ENCODE results near the gene UGT1A4. TPM values are rescaled to one million over a fixed set of nuclear protein-coding genes. Genes with fewer than 3 reads are reported as not detected.

UGT1A4 gene
- total RNA-seq, 2 experiments from 2014 or later = not detected

DNA sequence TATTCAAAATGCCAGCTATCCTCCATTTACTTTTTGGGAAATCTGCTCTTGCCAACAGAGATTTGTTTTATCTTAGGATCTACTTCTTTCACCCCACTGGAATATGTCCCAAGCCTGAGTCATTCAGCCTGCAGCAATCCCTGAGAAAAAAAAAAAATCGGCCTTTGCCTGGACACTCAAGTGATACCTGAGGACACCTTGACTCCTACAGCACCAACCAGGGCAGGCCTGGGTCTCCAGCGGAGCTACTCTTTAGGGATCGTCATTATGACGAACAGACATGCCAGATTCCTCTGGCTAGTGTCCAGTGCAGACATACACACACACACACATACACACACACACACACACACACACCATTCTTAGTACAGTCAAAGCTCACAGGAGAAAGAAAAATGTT lies 28.1 kb upstream of the UGT1A4 start:
- intact Hi-C loops (cut with DNase I, micrococcal nuclease) = no loop called here
- H3K9me3 ChIP-seq (ENCODE audit: control insufficient read depth in 1 of 2, insufficient read depth in 1 of 2, low read length in 2 of 2) = peaks cover 0 to 4% of the 10 kb centered on the region in 2 experiments

DNA sequence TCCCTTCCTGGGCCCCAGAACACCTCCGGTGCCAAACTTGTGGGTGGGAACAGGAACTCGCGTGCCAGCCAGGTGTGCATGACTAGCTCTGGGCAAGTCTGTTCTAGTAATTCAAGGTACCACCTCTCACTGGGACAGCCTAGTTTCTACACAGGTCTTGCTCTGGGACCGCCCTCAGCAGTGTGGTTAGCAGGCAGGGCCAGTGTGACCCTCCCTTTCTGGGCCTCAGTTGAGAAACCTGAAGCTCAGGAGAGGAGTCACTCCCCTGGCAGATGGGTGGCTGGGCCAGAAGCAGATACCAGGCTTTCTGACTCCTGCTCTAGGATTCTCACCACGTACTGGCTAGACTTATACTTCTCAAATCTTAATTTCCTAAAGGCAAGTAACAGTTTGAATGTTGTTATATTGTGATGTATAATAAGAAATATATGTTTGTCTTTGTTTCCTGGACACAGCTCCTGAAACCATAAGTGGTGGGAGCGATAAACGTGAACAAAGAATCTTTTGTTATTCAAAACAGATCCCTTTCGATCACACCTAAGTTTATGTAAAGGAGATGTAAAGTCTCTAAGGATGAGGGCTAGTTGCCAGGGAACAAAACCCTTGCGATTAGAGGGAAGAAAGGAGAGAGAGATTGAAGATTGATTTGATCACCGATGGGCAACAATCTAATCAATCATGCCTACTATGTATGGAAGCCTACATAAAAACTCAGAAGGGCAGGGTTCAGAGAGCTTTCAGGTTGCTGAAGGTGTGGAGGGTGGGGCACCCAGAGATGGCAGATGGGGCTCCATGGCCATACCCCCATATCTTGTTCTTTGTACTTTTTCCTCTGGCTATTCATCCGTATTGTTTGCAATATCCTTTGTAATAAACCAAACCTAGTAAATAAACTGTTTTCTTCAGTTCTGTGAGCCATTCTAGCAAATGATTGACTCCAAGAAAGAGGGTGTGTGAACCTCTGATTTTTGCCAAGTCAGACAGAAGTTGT lies 26.8 kb upstream of the UGT1A4 start:
- Mint-ChIP-seq H3K9me3 (no peaks in the 10 kb centered on the region), H3K36me3 (ENCODE audit: low read depth) (no peaks in the 10 kb centered on the region), H3K27ac (no peak overlapping the region), H3K4me3 (no peak overlapping the region), H3K27me3 (peaks cover 6% of the 10 kb centered on the region), H3K4me1 (ENCODE audit: low read depth) (no peaks in the 10 kb centered on the region)
- TF ChIP-seq, protein P1, sequence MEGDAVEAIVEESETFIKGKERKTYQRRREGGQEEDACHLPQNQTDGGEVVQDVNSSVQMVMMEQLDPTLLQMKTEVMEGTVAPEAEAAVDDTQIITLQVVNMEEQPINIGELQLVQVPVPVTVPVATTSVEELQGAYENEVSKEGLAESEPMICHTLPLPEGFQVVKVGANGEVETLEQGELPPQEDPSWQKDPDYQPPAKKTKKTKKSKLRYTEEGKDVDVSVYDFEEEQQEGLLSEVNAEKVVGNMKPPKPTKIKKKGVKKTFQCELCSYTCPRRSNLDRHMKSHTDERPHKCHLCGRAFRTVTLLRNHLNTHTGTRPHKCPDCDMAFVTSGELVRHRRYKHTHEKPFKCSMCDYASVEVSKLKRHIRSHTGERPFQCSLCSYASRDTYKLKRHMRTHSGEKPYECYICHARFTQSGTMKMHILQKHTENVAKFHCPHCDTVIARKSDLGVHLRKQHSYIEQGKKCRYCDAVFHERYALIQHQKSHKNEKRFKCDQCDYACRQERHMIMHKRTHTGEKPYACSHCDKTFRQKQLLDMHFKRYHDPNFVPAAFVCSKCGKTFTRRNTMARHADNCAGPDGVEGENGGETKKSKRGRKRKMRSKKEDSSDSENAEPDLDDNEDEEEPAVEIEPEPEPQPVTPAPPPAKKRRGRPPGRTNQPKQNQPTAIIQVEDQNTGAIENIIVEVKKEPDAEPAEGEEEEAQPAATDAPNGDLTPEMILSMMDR (IDR thresholded peaks at IDR 0.05) = no peak
- no peaks in the 10 kb centered on the region for H3K36me3 ChIP-seq (ENCODE audit: insufficient read depth, low read length)
- H3K27me3 ChIP-seq (ENCODE audit: control insufficient read depth in 1 of 2, insufficient read depth in 2 of 2, low read length in 2 of 2) = peaks cover 2 to 7% of the 10 kb centered on the region in 2 experiments
- ChIA-PET CTCF (no interaction called here), POLR2A (no interaction called here)
- H3K4me1 ChIP-seq (ENCODE audit: insufficient read depth, low read length) = no peaks in the 10 kb centered on the region
- intact Hi-C loops (cut with DNase I, micrococcal nuclease) = no loop called here
- DNase-seq = no peak
- H3K4me3 ChIP-seq (ENCODE audit: low read length) = no peak overlapping the region
- H3K27ac ChIP-seq (ENCODE audit: low read depth in 1 of 2, low read length in 2 of 2) = no peak overlapping the region
- H3K9me3 ChIP-seq (ENCODE audit: control insufficient read depth in 1 of 2, insufficient read depth in 1 of 2, low read length in 2 of 2) = peaks cover 0 to 4% of the 10 kb centered on the region in 2 experiments
- no peak for ATAC-seq (ENCODE audit: poor library complexity)

More for the DNA sequence above, 28.1 kb upstream of the UGT1A4 start:
- H3K36me3 ChIP-seq (ENCODE audit: insufficient read depth, low read length) = no peaks in the 10 kb centered on the region
- ChIA-PET CTCF (no interaction called here), POLR2A (no interaction called here)
- ATAC-seq (ENCODE audit: poor library complexity) = no peak
- no peak overlapping the region for H3K27ac Mint-ChIP-seq
- H3K36me3 Mint-ChIP-seq (ENCODE audit: low read depth) = no peaks in the 10 kb centered on the region
- H3K4me1 ChIP-seq (ENCODE audit: insufficient read depth, low read length) = no peaks in the 10 kb centered on the region
- H3K9me3 Mint-ChIP-seq = no peaks in the 10 kb centered on the region
- peaks cover 2 to 7% of the 10 kb centered on the region in 2 experiments for H3K27me3 ChIP-seq (ENCODE audit: control insufficient read depth in 1 of 2, insufficient read depth in 2 of 2, low read length in 2 of 2)
- no peaks in the 10 kb centered on the region for H3K4me1 Mint-ChIP-seq (ENCODE audit: low read depth)
- no peak overlapping the region for H3K4me3 Mint-ChIP-seq
- TF ChIP-seq, protein P1 (IDR thresholded peaks at IDR 0.05) = no peak
- H3K27ac ChIP-seq (ENCODE audit: low read depth in 1 of 2, low read length in 2 of 2) = no peak overlapping the region
- peaks cover 11% of the 10 kb centered on the region for H3K27me3 Mint-ChIP-seq
- no peak overlapping the region for H3K4me3 ChIP-seq (ENCODE audit: low read length)
- DNase-seq = no peak

DNA sequence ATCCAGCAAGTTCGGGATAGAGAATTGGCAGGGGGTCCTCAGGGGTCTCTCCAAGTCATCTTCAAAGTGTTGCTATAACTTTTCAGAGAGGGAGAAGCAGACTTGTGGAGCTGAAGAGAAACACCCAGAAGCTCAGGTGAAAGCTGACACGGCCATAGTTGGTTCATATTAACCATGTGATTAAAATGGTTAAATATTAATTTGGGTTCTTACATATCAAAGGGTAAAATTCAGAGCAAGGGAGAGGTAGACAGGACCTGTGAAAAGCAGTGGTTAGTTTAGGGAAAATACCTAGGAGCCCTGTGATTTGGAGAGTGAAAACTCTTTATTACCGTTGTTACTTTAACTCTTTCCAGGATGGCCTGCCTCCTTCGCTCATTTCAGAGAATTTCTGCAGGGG lies 25.9 kb upstream of the UGT1A4 start, which contains the start of gene UGT1A6:
Gene UGT1A6, plus strand, starts transcription at position 243 of the 400 bp plus-strand sequence. Its CDS starts 115 bp downstream, at position 358.
- intact Hi-C loops (cut with DNase I, micrococcal nuclease) = no loop called here
- H3K27me3 Mint-ChIP-seq = peaks cover 4% of the 10 kb centered on the region

More for the DNA sequence above, 25.9 kb upstream of the UGT1A4 start, which contains the start of gene UGT1A6:
- TF ChIP-seq, protein P1 (IDR thresholded peaks at IDR 0.05) = no peak
- Histone ChIP-seq H3K27me3 (ENCODE audit: control insufficient read depth in 1 of 2, insufficient read depth in 2 of 2, low read length in 2 of 2) (peaks cover 2 to 7% of the 10 kb centered on the region in 2 experiments), H3K36me3 (ENCODE audit: insufficient read depth, low read length) (no peaks in the 10 kb centered on the region), H3K4me3 (ENCODE audit: low read length) (no peak within 1 kb of the TSS), H3K27ac (ENCODE audit: low read depth in 1 of 2, low read length in 2 of 2) (no peak within 1 kb of the TSS), H3K4me1 (ENCODE audit: insufficient read depth, low read length) (no peaks in the 10 kb centered on the region), H3K9me3 (ENCODE audit: control insufficient read depth in 1 of 2, insufficient read depth in 1 of 2, low read length in 2 of 2) (peaks cover 0 to 4% of the 10 kb centered on the region in 2 experiments)
- Mint-ChIP-seq H3K36me3 (ENCODE audit: low read depth) (no peaks in the 10 kb centered on the region), H3K4me1 (ENCODE audit: low read depth) (no peaks in the 10 kb centered on the region), H3K27ac (no peak within 1 kb of the TSS), H3K9me3 (no peaks in the 10 kb centered on the region), H3K4me3 (no peak within 1 kb of the TSS)
- no peak for DNase-seq
- CTCF ChIA-PET = no interaction called here
- no peak for ATAC-seq (ENCODE audit: poor library complexity)
- POLR2A ChIA-PET = no interaction called here

Measured in CD4-positive, alpha-beta T cell (primary cell).